Activated naive CD8-positive, alpha-beta T cell treated with anti-CD3 and anti-CD28 coated beads, Interleukin-2, amount 10 ng/mL, durations not matched to agents 7 days and 5 days (primary cell): ENCODE data around the gene SCN9A. TPM values are rescaled to one million over a fixed set of nuclear protein-coding genes. Genes with fewer than 3 reads are reported as not detected.
"Not testable (repeated sequence)": the region's sequence is repeated elsewhere in the genome, so short reads cannot be mapped to it uniquely, and the experiment has no call there.

ENCODE experiments used
- ATAC-seq: fragments of 150-1000 bp; cut with Tn5 transposase; one replicate; pipeline ENCODE4 v1.10.0; 2021; ENCODE audit warnings: low read depth, moderate library complexity
- POLR2A ChIA-PET: fragments of 350-600 bp; sonication (Branson Sonifier 250); formaldehyde crosslinking; loops from one replicate; lab custom pipeline; 2021; ENCODE audit warnings: antibody characterized with exemption; lab: Charles Lee
- DNase-seq: peaks from one replicate; pipeline ENCODE4 v3.0.0; 2021
- H3K27ac Mint-ChIP-seq: one replicate; pipeline ENCODE4 v1.8.0; 2022; ENCODE audit warnings: mild to moderate bottlenecking, mixed read lengths
- H3K27me3 Mint-ChIP-seq: one replicate; pipeline ENCODE4 v1.8.0; 2022; ENCODE audit warnings: mild to moderate bottlenecking, moderate library complexity, mixed read lengths
- H3K36me3 Mint-ChIP-seq: one replicate; pipeline ENCODE4 v1.8.0; 2021; ENCODE audit warnings: mild to moderate bottlenecking, mixed read lengths
- H3K4me1 Mint-ChIP-seq: one replicate; pipeline ENCODE4 v1.8.0; 2021; ENCODE audit warnings: mixed read lengths
- H3K4me3 Mint-ChIP-seq: one replicate; pipeline ENCODE4 v1.8.0; 2022; ENCODE audit warnings: mild to moderate bottlenecking, moderate library complexity, mixed read lengths
- H3K9me3 Mint-ChIP-seq: one replicate; pipeline ENCODE4 v1.8.0; 2021; ENCODE audit warnings: mixed read lengths
- total RNA-seq, 2 experiments: library from RNA; stranded (reverse); gene quantifications; one replicate each; pipeline ENCODE4 v1.2.3, GENCODE V29; 2021

The SCN9A gene
- total RNA-seq, 2 experiments from 2014 or later: not detected

- ATAC-seq: no peak
- Mint-ChIP-seq H3K36me3 (no peaks in the 10 kb centered on the region), H3K4me3 (no peak overlapping the region), H3K9me3 (no peaks in the 10 kb centered on the region), H3K4me1 (no peaks in the 10 kb centered on the region), H3K27me3 (no peaks in the 10 kb centered on the region), H3K27ac (no peak overlapping the region)
- POLR2A ChIA-PET: no interaction called here
- DNase-seq: no peak
Observed at GRCh38 chr2:166337932-166338331, 37.8 kb downstream of the SCN9A start.

- POLR2A ChIA-PET: no interaction called here
- no peak overlapping the region for H3K4me3 Mint-ChIP-seq
- H3K4me1 Mint-ChIP-seq: no peaks in the 10 kb centered on the region
- H3K27ac Mint-ChIP-seq: no peak overlapping the region
- no peak for ATAC-seq
- DNase-seq: no peak
- no peaks in the 10 kb centered on the region for H3K27me3 Mint-ChIP-seq
- H3K36me3 Mint-ChIP-seq: no peaks in the 10 kb centered on the region
- no peaks in the 10 kb centered on the region for H3K9me3 Mint-ChIP-seq
Observed at GRCh38 chr2:166335284-166335683, 40.5 kb downstream of the SCN9A start.

GRCh38 chr2:166334805-166335204, 40.9 kb downstream of the SCN9A start:
- no peak overlapping the region for H3K4me3 Mint-ChIP-seq
- ATAC-seq (no peak), DNase-seq (no peak)
- H3K9me3 Mint-ChIP-seq: no peaks in the 10 kb centered on the region
- no peaks in the 10 kb centered on the region for H3K4me1 Mint-ChIP-seq
- H3K36me3 Mint-ChIP-seq: no peaks in the 10 kb centered on the region
- POLR2A ChIA-PET: no interaction called here
- no peaks in the 10 kb centered on the region for H3K27me3 Mint-ChIP-seq
- no peak overlapping the region for H3K27ac Mint-ChIP-seq

DNA sequence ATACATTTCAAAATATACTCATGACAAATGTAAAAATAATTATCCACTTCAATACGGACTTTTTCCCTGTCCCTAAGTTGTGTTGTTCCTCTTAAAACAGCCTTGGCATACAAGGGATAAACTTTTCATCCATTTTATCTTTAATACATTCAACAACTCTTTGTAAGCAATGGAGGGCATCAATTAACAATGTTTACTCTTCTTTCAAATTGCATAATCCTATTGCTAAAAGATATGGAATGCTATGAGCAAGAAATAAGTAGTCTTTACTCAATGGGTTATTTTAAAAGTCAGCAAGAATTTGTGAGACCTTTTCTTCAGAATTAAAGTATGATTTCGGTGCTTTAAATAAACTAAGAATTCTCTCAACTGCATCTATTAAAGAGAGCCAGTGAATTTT, 41.9 kb downstream of the SCN9A start:
- ATAC-seq (no peak), DNase-seq (no peak)
- Mint-ChIP-seq H3K4me3 (no peak overlapping the region), H3K27me3 (no peaks in the 10 kb centered on the region), H3K4me1 (no peaks in the 10 kb centered on the region), H3K36me3 (no peaks in the 10 kb centered on the region), H3K9me3 (no peaks in the 10 kb centered on the region), H3K27ac (no peak overlapping the region)
- POLR2A ChIA-PET: no interaction called here

GRCh38 chr2:166332106-166332505, 43.6 kb downstream of the SCN9A start:
- ATAC-seq: no peak
- DNase-seq: no peak
- no peak overlapping the region for H3K4me3 Mint-ChIP-seq

DNA sequence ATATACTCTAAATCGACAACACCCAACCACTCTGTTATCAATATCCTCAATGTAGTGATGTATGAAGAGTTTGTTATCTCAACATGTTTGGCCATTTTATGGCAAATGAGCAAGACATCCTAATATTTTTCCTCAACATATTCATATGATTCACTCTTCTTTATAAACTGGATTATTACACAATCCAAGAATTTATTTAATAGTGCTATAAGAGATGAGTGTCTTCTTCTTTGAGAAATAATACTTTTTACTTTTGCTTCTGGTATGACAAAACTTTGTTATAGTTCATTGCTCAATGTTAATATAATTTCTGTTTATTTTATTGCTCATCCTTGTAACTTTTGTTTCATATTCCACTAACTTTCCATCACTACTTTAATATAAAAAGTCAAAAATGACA, 44.3 kb downstream of the SCN9A start:
- Mint-ChIP-seq H3K36me3 (no peaks in the 10 kb centered on the region), H3K4me1 (no peaks in the 10 kb centered on the region), H3K27me3 (no peaks in the 10 kb centered on the region), H3K4me3 (no peak overlapping the region), H3K9me3 (no peaks in the 10 kb centered on the region), H3K27ac (no peak overlapping the region)
- DNase-seq (no peak), ATAC-seq (no peak)
- POLR2A ChIA-PET: no interaction called here

More at GRCh38 chr2:166332106-166332505, 43.6 kb downstream of the SCN9A start:
- Mint-ChIP-seq H3K27ac (no peak overlapping the region), H3K9me3 (no peaks in the 10 kb centered on the region), H3K4me1 (no peaks in the 10 kb centered on the region), H3K36me3 (no peaks in the 10 kb centered on the region), H3K27me3 (no peaks in the 10 kb centered on the region)
- POLR2A ChIA-PET: no interaction called here

- H3K36me3 Mint-ChIP-seq: no peaks in the 10 kb centered on the region
- H3K9me3 Mint-ChIP-seq: no peaks in the 10 kb centered on the region
- H3K27me3 Mint-ChIP-seq: no peaks in the 10 kb centered on the region
- H3K4me1 Mint-ChIP-seq: no peaks in the 10 kb centered on the region
- no peak overlapping the region for H3K4me3 Mint-ChIP-seq
- DNase-seq (no peak), ATAC-seq (no peak)
- POLR2A ChIA-PET: no interaction called here
- H3K27ac Mint-ChIP-seq: no peak overlapping the region
Observed at GRCh38 chr2:166329465-166329864, 46.3 kb downstream of the SCN9A start.

GRCh38 chr2:166328147-166328546, 47.6 kb downstream of the SCN9A start:
- Mint-ChIP-seq H3K27me3 (no peaks in the 10 kb centered on the region), H3K4me1 (no peaks in the 10 kb centered on the region), H3K4me3 (no peak overlapping the region), H3K9me3 (no peaks in the 10 kb centered on the region), H3K36me3 (no peaks in the 10 kb centered on the region), H3K27ac (no peak overlapping the region)
- DNase-seq (no peak), ATAC-seq (no peak)
- POLR2A ChIA-PET: no interaction called here

DNA sequence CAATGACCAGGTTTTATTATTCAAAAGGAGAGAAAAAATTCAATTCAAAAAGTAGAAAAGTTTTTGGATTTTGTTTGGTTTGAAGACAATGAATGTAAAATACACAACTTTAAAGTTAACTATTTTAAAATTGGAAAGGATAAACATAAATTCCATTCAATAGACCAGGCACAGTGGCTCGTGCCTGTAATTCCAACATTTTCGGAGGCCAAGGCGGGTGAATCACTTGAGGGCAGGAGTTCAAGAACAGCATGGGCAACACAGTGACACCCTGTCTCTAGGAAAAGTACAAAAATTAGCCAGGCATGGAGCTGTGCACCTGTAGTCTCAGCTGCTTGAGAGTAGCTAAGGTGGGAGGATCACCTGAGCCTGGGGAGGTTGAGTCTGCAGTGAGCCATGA, 54.7 kb downstream of the SCN9A start:
- POLR2A ChIA-PET: no interaction called here
- Mint-ChIP-seq H3K36me3 (no peaks in the 10 kb centered on the region), H3K4me3 (no peak overlapping the region), H3K27me3 (no peaks in the 10 kb centered on the region), H3K4me1 (no peaks in the 10 kb centered on the region), H3K9me3 (no peaks in the 10 kb centered on the region), H3K27ac (no peak overlapping the region)
- no peak for DNase-seq
- ATAC-seq: no peak

- H3K4me3 Mint-ChIP-seq: no peak overlapping the region
- POLR2A ChIA-PET: no interaction called here
- H3K27ac Mint-ChIP-seq: no peak overlapping the region
- ATAC-seq: no peak
- no peaks in the 10 kb centered on the region for H3K4me1 Mint-ChIP-seq
- H3K27me3 Mint-ChIP-seq: no peaks in the 10 kb centered on the region
- H3K36me3 Mint-ChIP-seq: no peaks in the 10 kb centered on the region
- no peak for DNase-seq
- H3K9me3 Mint-ChIP-seq: no peaks in the 10 kb centered on the region
Observed at GRCh38 chr2:166314022-166314759, 61.6 kb downstream of the SCN9A start.

GRCh38 chr2:166312863-166313262, 62.9 kb downstream of the SCN9A start:
- POLR2A ChIA-PET, DNase-seq, ATAC-seq, H3K27me3 Mint-ChIP-seq, H3K4me1 Mint-ChIP-seq, H3K9me3 Mint-ChIP-seq, H3K27ac Mint-ChIP-seq, H3K36me3 Mint-ChIP-seq, H3K4me3 Mint-ChIP-seq: not testable (repeated sequence)

- no peak for DNase-seq
- POLR2A ChIA-PET: no interaction called here
- Mint-ChIP-seq H3K4me3 (no peak overlapping the region), H3K27me3 (no peaks in the 10 kb centered on the region), H3K9me3 (no peaks in the 10 kb centered on the region), H3K4me1 (no peaks in the 10 kb centered on the region), H3K36me3 (no peaks in the 10 kb centered on the region), H3K27ac (no peak overlapping the region)
- no peak for ATAC-seq
Observed at GRCh38 chr2:166307326-166307725, 68.4 kb downstream of the SCN9A start.

GRCh38 chr2:166304656-166305055, 71.1 kb downstream of the SCN9A start:
- Mint-ChIP-seq H3K36me3 (no peaks in the 10 kb centered on the region), H3K4me3 (no peak overlapping the region), H3K27ac (no peak overlapping the region), H3K27me3 (no peaks in the 10 kb centered on the region), H3K9me3 (no peaks in the 10 kb centered on the region), H3K4me1 (no peaks in the 10 kb centered on the region)
- POLR2A ChIA-PET: no interaction called here
- ATAC-seq (no peak), DNase-seq (no peak)

DNA sequence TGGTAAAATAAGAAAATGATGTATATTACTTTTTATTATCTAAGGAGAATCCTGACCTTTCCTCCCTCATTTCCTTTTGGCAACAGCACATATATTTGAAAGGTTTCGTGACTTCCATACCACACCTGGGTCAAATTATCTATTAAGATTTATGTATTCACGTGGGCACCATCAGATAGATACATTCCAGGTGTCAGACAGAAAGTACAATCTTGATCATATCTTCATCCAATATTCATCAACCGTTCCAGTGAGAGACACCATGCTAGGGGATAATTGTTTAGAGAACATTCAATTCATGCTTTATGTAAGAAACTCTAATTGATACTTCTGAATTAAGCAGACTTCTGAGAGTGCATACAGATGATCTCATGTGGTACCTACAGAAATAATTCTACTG, 73.7 kb downstream of the SCN9A start:
- POLR2A ChIA-PET: no interaction called here
- no peak overlapping the region for H3K4me3 Mint-ChIP-seq

More for the DNA sequence above, 73.7 kb downstream of the SCN9A start:
- ATAC-seq (no peak), DNase-seq (no peak)
- Mint-ChIP-seq H3K27ac (no peak overlapping the region), H3K27me3 (no peaks in the 10 kb centered on the region), H3K9me3 (no peaks in the 10 kb centered on the region), H3K36me3 (no peaks in the 10 kb centered on the region), H3K4me1 (no peaks in the 10 kb centered on the region)
